GM12891 (cell line): ENCODE results near the gene LAMA2.

Source experiments
- DNase-seq: peaks from one replicate; pipeline ENCODE4 v3.0.0; 2011; ENCODE audit warnings: low spot score; ENCODE audit not compliant: insufficient read length
- FAIRE-seq: peaks from 2 replicates; lab custom pipeline; 2011; peaks lifted over from hg19 to GRCh38; lab: Jason Lieb, UNC
- PAX5 ChIP-seq: IDR thresholded peaks from 2 replicates; pipeline ENCODE4 v1.6.1; 2011; ENCODE audit warnings: low read length, moderate library complexity, mild to moderate bottlenecking; ENCODE audit not compliant: insufficient read depth, severe bottlenecking
- POLR2A ChIP-seq: IDR thresholded peaks from 2 replicates; pipeline ENCODE4 v1.6.1; 2011; ENCODE audit warnings: low read depth, low read length, control low read depth
- POLR2AphosphoS5 ChIP-seq: IDR thresholded peaks from 2 replicates; pipeline ENCODE4 v1.6.1; 2011; ENCODE audit warnings: low read depth, low read length, control low read depth
- POU2F2 ChIP-seq: IDR thresholded peaks from 2 replicates; pipeline ENCODE4 v1.6.1; 2011; ENCODE audit warnings: low read depth, mild to moderate bottlenecking, control low read depth, low read length, moderate library complexity
- SPI1 ChIP-seq: IDR thresholded peaks from 2 replicates; pipeline ENCODE4 v1.6.1; 2011; ENCODE audit warnings: low read depth, low read length, control low read depth
- TAF1 ChIP-seq: IDR thresholded peaks from 2 replicates; pipeline ENCODE4 v1.6.1; 2011; ENCODE audit warnings: low read depth, low read length, control low read depth

Gene LAMA2

DNA sequence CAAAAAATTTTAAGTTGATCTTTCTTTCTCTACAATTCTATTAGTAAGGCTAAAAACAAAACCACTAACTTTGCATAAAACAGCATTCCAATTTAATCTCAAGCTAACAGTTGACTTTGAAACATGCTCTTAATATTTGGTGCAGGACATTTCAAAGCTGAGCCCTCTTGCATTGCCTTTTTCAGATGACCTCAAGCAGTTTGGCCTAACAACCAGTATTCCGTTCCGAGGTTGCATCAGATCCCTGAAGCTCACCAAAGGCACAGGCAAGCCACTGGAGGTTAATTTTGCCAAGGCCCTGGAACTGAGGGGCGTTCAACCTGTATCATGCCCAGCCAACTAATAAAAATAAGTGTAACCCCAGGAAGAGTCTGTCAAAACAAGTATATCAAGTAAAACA is 633.1 kb downstream of the LAMA2 start:
- TF ChIP-seq POLR2AphosphoS5, result no peak
- no peak for TF ChIP-seq POLR2A
- no peak for TF ChIP-seq TAF1
- no peak for TF ChIP-seq PAX5
- no peak for TF ChIP-seq POU2F2
- TF ChIP-seq SPI1, result no peak
- FAIRE-seq, result no peak
- no peak for DNase-seq

DNA sequence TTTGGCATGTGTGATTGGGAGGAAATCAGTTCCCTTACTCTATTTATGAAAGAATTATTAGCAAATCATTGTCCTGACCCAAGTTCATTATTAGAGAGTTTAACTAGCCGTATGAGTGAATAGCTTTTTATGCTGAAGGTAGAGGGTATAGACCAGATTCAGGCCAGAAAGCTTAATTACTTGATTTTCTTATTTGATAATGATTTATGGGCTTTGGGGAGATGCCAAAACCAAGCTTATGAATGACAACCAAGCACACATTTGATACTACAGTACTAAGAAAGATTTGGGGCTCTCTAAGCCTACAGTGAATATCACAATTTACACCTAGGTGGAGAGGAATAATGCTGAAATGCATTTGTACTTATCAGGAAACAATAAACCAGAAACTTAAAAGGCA is 633.8 kb downstream of the LAMA2 start:
- TF ChIP-seq POLR2AphosphoS5, result no peak
- no peak for TF ChIP-seq PAX5
- TF ChIP-seq TAF1, result no peak
- TF ChIP-seq POLR2A, result no peak
- no peak for TF ChIP-seq SPI1
- TF ChIP-seq POU2F2, result no peak
- DNase-seq (no peak), FAIRE-seq (no peak)

DNA sequence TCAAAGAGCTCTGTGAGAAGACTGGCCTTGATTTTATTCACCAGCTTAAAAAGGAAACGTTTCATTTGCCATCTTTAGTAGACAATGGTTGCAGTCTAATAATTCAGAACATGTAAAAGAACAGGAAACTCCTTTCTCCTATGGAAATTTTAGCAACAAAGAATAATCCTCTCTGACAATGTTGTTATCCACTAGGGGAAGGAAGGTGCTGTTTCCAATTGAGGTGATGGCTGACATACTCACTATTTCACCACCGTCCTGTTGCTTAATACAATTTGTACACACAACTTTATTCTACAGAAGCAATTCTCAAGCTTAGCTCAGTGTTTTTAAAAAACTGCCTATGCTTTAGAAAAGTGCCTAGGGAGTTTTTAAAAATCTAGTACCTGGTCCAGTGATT is 634.4 kb downstream of the LAMA2 start:
- no peak for DNase-seq
- TF ChIP-seq POLR2AphosphoS5 (no peak), TAF1 (no peak)

DNA sequence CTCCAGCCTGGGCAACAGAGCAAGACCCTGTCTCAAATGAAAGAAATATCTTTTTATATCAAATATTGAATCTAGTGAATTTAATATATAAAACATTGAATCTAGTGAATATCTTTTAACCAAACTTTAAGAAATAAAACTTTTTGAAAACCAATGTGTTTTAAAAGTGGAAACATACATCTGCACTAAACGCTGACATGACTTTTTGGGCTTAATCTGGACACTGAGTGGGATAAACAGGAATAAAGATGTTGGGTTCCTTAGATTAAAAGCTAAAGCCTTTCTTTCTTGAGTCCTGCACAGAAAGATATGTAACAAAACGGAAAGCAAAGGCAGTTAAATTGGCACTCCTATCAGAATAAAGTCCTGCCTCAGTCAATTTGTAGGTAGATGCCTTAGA is 636.8 kb downstream of the LAMA2 start:
- TF ChIP-seq PAX5 (no peak), POLR2AphosphoS5 (no peak), POLR2A (no peak), POU2F2 (no peak), SPI1 (no peak), TAF1 (no peak)
- DNase-seq, result no peak
- FAIRE-seq, result no peak

More for the DNA sequence above, 634.4 kb downstream of the LAMA2 start:
- no peak for FAIRE-seq

DNA sequence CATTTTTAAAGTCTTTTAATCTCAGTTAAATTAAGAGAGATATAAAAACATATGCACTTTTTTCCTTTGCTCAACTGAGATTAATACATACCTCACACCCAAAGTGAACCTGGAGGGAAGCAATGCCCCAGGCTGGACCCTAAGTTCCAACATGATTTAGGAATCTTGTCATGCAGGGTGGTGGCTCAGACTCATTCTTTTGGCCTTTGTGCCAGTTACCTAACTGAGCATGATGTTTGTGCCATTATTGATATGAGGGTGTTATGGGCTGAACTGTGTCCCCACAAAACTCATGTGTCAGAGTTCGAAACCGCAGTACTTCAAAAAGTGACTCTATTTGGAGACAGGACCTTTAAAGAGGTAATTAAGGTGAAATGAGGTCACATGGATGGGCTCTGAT is 639.0 kb downstream of the LAMA2 start:
- DNase-seq (no peak), FAIRE-seq (no peak)
- TF ChIP-seq POLR2AphosphoS5, result no peak
- no peak for TF ChIP-seq POU2F2
- no peak for TF ChIP-seq POLR2A
- TF ChIP-seq TAF1, result no peak
- no peak for TF ChIP-seq SPI1
- TF ChIP-seq PAX5, result no peak

DNA sequence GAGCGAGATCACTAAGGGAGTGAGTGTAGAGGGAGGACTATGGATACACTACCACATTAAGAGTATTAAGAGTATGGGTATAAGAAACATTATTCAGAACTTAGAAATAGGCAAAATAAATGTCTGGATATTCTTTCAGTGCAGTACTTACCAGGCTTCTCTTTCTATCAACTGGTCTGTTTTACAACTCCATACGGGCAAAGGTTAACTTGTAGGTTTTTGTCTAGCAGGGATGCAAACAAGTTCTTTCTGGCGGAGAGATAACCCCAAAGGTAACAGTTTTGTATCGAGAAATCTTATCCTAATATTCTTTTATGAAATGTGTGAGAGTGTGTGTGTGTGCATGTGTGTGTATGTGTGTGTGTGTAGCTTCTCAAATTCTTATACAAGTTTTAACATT is 640.9 kb downstream of the LAMA2 start:
- no peak for FAIRE-seq
- TF ChIP-seq POLR2A (no peak), SPI1 (no peak), POLR2AphosphoS5 (no peak), PAX5 (no peak), POU2F2 (no peak), TAF1 (no peak)
- DNase-seq, result no peak

DNA sequence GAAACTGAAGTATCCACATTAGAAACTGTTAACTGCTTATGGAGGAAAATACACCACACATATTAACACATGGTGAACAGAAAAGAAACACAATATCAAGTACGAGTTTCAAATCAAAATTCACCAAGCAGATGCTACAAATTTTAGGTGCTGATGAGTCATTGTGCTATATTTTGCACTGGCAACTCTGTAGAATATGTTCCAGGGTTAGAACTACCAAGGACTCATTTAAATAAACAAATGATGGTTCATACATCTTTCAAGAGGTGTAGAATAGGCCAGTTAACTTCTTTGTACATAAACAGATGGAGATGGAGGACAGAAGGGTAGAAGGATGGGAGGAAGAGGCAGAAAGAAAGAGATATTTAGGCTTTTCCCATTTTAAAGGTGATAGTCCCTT is 642.1 kb downstream of the LAMA2 start:
- no peak for TF ChIP-seq POLR2A
- TF ChIP-seq POLR2AphosphoS5, result no peak
- TF ChIP-seq TAF1, result no peak
- no peak for TF ChIP-seq SPI1
- TF ChIP-seq POU2F2, result no peak
- TF ChIP-seq PAX5, result no peak
- DNase-seq, result no peak
- no peak for FAIRE-seq

DNA sequence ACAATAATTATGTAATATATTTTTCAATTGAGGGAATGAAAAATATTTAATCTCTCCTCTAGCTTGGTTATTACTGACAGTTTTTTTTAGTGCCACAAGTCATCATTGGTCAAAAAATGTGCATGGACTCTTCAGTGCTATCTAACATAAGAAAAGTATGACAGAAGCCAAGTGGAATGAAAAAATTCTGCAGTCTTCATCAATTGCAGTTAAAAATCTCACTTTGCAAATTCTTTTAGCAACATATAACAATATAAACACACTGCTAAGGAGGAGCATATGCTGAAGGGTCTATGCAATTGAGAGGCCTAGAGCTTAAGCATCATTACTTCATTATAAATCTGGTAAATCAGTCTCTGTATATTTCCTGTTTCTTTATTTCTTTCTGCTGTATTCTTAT is 652.0 kb downstream of the LAMA2 start:
- TF ChIP-seq POLR2AphosphoS5 (no peak), POLR2A (no peak), POU2F2 (no peak), PAX5 (no peak), SPI1 (no peak), TAF1 (no peak)
- FAIRE-seq, result no peak
- no peak for DNase-seq

DNA sequence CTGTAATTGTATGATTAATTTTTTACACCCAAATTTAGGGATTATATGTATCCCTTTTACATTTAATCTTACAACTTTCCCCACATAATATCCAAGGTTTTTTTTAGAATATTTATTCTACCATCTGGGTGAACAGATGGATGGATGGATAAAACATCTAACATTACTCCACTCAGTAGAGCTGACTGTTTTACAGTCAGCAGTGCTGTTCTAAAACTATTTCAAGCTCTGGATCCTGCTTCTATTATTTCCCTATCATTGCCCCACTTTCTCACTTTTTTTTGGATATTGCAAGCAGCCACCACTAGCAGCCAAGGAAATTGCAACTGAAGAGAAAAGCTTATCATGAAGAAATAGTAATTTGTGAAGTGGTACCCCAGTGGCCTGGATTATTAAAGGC is 653.3 kb downstream of the LAMA2 start:
- no peak for FAIRE-seq
- DNase-seq, result no peak
- TF ChIP-seq POLR2A (no peak), PAX5 (no peak), POU2F2 (no peak), TAF1 (no peak), POLR2AphosphoS5 (no peak), SPI1 (no peak)

DNA sequence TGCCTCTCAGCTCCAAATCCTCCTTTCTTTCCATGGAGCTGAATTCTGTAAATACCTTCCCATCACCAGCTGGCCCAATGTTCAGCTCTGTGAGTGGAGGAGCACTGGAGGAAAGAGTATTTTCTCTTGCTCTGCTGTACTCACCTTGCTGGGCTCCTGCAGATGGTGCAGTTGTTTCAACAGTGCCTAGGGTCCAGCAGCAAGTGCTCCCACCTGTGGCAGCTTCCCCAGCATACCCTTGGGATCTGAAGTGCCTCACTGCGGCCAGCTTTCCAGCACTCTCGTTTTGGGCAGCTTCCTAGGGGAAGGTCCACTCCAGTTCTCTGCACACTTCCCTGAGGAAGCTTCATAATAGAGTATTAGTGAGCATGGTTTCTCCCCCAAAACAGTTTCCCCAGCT is 656.1 kb downstream of the LAMA2 start:
- DNase-seq, result no peak
- no peak for FAIRE-seq

DNA sequence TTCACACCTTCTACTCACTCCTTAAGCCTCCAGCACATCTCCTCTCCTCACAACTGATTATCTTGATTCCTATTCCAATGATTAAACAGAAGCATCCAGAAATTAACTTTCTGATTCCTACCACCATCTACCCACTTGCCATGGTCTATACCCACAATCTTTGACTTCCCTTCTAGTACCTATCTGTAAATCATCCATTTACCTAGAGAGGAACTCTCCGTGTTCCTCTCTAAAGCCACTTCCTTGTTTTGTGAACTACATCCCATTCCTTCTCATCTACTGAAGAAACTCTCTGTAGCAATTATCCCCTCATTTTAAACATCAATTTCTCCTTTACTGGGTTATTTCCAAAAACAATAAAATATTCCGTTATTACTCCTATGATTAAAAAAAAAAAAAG is 659.8 kb downstream of the LAMA2 start:
- no peak for TF ChIP-seq PAX5
- TF ChIP-seq SPI1, result 0 out of 2 replicates have a peak, but pooled peaks have one; percentile 6
- no peak for DNase-seq
- no peak for FAIRE-seq

More for the DNA sequence above, 656.1 kb downstream of the LAMA2 start:
- TF ChIP-seq POLR2A, result no peak
